ENCODE measurements around the gene MAPK8IP3. TPM values are rescaled to one million over a fixed set of nuclear protein-coding genes. Genes with fewer than 3 reads are reported as not detected.

Gene MAPK8IP3
- total RNA-seq, 1 donor from 2014 or later: 157 TPM

DNA sequence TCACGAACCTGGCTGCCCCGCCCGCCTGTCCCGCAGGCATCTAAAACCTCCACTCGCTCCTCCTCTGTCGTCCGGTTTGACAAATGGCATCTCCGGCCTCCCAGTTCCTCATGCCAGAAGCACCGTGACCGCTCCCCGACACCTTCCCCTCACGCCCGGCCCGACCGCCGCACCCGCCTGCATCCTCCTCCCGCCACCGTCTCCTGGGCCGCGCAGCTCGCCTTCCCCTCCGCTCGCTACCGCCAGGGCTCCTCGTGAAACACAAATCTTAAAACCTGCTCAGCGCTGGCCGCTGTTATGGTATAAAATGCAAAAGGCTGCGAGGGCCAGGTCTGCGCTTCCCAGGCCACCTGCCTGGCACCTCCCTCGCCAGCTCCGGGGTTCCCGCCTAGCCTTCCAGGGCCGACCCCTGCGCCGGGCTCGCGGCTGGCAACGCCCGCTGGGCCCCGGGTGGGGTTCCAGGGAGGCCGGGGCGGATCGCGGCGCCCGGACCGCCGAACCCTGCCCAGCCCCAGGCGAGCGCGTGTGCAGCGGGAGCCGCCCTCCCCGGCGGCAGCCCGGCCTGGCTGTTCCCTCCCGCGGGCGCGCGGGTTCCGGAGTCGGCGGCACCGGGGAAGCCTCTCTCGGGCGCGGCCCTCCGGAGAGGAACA lies 75.9 kb downstream of the MAPK8IP3 start:
- DNase-seq (ENCODE audit: low spot score, unreplicated experiment): no peak
- peak overlapping the region; percentile 94 for H3K27ac Mint-ChIP-seq
- peaks cover 14% of the 10 kb centered on the region for H3K4me1 Mint-ChIP-seq (ENCODE audit: low read depth)
- H3K27me3 Mint-ChIP-seq: no peaks in the 10 kb centered on the region
- H3K9me3 Mint-ChIP-seq (ENCODE audit: low read depth): no peaks in the 10 kb centered on the region
- H3K36me3 Mint-ChIP-seq (ENCODE audit: insufficient read depth): no peaks in the 10 kb centered on the region
- TF ChIP-seq CTCF (IDR thresholded peaks at IDR 0.05; ENCODE audit: unreplicated experiment): peak; percentile 35
- peak overlapping the region; percentile 85 for H3K4me3 Mint-ChIP-seq (ENCODE audit: low read depth)

- Mint-ChIP-seq H3K36me3 (ENCODE audit: insufficient read depth) (no peaks in the 10 kb centered on the region), H3K27ac (peak within 1 kb of the TSS; percentile 98), H3K27me3 (no peaks in the 10 kb centered on the region), H3K4me1 (ENCODE audit: low read depth) (peaks cover 14% of the 10 kb centered on the region), H3K4me3 (ENCODE audit: low read depth) (peak within 1 kb of the TSS; percentile 90), H3K9me3 (ENCODE audit: low read depth) (no peaks in the 10 kb centered on the region)
- peak; percentile 99 for DNase-seq (ENCODE audit: low spot score, unreplicated experiment)
- no peak for TF ChIP-seq CTCF (IDR thresholded peaks at IDR 0.05; ENCODE audit: unreplicated experiment)
These were observed 76.6 kb downstream of the MAPK8IP3 start, which contains the start of the genes NUBP2 and SPSB3 for GRCh38 chr16:1782408-1783264. NUBP2 (plus strand) TSS chr16:1782960; CDS start chr16:1783021, 61 bp downstream. SPSB3 (minus strand) TSS chr16:1782571; CDS start chr16:1781483, 1,088 bp downstream.

DNA sequence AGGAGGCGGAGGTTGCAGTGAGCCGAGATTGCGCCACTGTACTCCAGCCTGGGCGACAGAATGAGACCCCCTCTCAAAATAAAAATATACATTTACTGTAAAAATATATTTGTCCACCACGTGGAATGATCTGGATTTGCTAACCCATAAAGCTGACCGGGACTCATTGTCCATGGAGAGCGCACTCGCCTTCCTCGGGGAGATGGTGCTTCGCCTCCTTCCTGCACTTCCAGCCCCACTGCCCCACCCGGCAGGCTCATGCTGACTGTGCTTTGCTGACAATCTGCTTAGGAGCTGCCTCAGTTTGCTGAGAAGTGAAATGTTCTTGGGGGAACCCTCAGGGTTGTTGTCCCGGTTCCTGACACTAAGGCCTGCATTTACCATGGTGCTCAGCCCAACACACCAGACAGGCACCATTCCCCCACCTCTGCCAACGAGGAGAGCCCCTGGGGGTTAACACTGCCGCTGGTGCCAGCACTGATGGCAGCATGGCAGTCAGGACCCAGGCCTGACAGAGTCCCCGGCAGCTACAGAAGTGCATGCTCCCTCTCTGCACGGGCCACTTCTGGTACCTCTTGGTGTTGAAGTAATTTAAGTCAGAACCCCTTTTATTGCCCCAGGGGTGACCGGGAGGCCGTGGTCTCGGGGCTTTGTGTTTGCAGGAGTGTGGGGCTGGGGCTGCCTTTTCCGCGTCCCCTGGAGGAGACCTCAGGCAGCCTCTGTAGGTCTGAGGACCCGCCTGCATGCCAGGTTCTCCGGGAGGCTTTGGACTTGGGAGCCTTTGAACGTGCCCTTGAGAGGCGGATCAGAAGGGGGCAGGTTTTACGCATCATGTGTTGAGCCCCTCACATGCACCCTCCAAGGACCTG lies 79.2 kb downstream of the MAPK8IP3 start:
- Mint-ChIP-seq H3K27ac (peak overlapping the region; percentile 24), H3K4me3 (ENCODE audit: low read depth) (peak overlapping the region; percentile 59), H3K27me3 (no peaks in the 10 kb centered on the region), H3K4me1 (ENCODE audit: low read depth) (peaks cover 14% of the 10 kb centered on the region), H3K36me3 (ENCODE audit: insufficient read depth) (peaks cover 4% of the 10 kb centered on the region), H3K9me3 (ENCODE audit: low read depth) (no peaks in the 10 kb centered on the region)
- TF ChIP-seq CTCF (IDR thresholded peaks at IDR 0.05; ENCODE audit: unreplicated experiment): no peak
- no peak for DNase-seq (ENCODE audit: low spot score, unreplicated experiment)

DNA sequence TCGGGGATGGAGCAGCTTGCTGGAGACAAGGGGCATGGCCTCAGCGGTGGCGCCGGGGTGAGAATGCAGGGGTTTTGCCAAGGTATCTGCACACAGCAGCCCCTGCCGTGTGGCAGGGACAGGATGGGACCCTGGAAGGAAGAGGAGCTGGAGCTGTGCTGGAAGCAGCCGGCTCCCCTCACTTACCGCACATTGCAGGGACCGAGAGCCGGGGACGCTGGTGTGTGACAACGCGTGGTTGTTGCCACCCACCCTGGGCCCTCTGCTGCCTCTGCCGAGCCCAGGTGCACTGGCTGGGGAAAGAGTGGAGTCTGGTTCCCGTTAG lies 79.8 kb downstream of the MAPK8IP3 start:
- H3K9me3 Mint-ChIP-seq (ENCODE audit: low read depth): no peaks in the 10 kb centered on the region
- no peak overlapping the region for H3K27ac Mint-ChIP-seq
- H3K4me1 Mint-ChIP-seq (ENCODE audit: low read depth): peaks cover 14% of the 10 kb centered on the region
- H3K36me3 Mint-ChIP-seq (ENCODE audit: insufficient read depth): peaks cover 4% of the 10 kb centered on the region
- DNase-seq (ENCODE audit: low spot score, unreplicated experiment): no peak
- TF ChIP-seq CTCF (IDR thresholded peaks at IDR 0.05; ENCODE audit: unreplicated experiment): no peak
- no peaks in the 10 kb centered on the region for H3K27me3 Mint-ChIP-seq
- no peak overlapping the region for H3K4me3 Mint-ChIP-seq (ENCODE audit: low read depth)
